Liver (tissue), 3 donors: ENCODE measurements around the gene PPFIA1.

Source experiments
- CTCF ChIP-seq: fragments of 150-350 bp; IDR thresholded peaks from 2 replicates; pipeline ENCODE4 v1.5.1; 2017; ENCODE audit warnings: improper control_type of control experiment, low read depth, low read length; ENCODE audit not compliant: missing input control
- EGR1 ChIP-seq, 2 donors: IDR thresholded peaks; 2 replicates each; pipeline ENCODE4 v1.6.1; 2016 to 2018; ENCODE audit warnings: antibody characterized with exemption in 2 of 2, low read depth in 2 of 2
- JUND ChIP-seq, 2 donors: IDR thresholded peaks; 2 replicates each; pipeline ENCODE4 v1.6.1; 2016; ENCODE audit warnings: antibody characterized with exemption in 2 of 2
- MAX ChIP-seq: IDR thresholded peaks from 2 replicates; pipeline ENCODE4 v1.6.1; 2016; ENCODE audit warnings: antibody characterized with exemption
- RAD21 ChIP-seq, 2 donors: IDR thresholded peaks; 2 replicates each; pipeline ENCODE4 v1.6.1; 2016; ENCODE audit warnings: antibody characterized with exemption in 2 of 2, mild to moderate bottlenecking in 2 of 2
- REST ChIP-seq: IDR thresholded peaks from 2 replicates; pipeline ENCODE4 v1.6.1; 2016; ENCODE audit warnings: antibody characterized with exemption, mild to moderate bottlenecking
- RXRA ChIP-seq, 2 donors: IDR thresholded peaks; 2 replicates each; pipeline ENCODE4 v1.6.1; 2017 to 2018; ENCODE audit warnings: antibody characterized with exemption in 2 of 2, mild to moderate bottlenecking in 1 of 2
- SP1 ChIP-seq: IDR thresholded peaks from 2 replicates; pipeline ENCODE4 v1.6.1; 2018; ENCODE audit warnings: antibody characterized with exemption, mild to moderate bottlenecking
- TAF1 ChIP-seq: conservative IDR thresholded peaks from 2 replicates; pipeline ENCODE4 v1.6.1; 2016; ENCODE audit warnings: antibody characterized with exemption, mild to moderate bottlenecking
- YY1 ChIP-seq: IDR thresholded peaks from 2 replicates; pipeline ENCODE4 v1.6.1; 2016; ENCODE audit warnings: antibody characterized with exemption, mild to moderate bottlenecking
- donor health status: healthy.
- donor health status: healthy.

GRCh38 chr11:70303070-70303469 is 32.6 kb downstream of the PPFIA1 start:
- TF ChIP-seq CTCF (no peak), JUND (IDR thresholded peaks at IDR 0.05) (no peak), MAX (no peak), TAF1 (no peak), REST (no peak), RXRA (IDR thresholded peaks at IDR 0.05) (no peak), RAD21 (IDR thresholded peaks at IDR 0.05) (no peak), SP1 (no peak), YY1 (no peak), EGR1 (IDR thresholded peaks at IDR 0.05; ENCODE audit: low read depth in 2 of 2) (no peak)
